HTR-8/SVneo (cell line): ENCODE data around the gene FBXO44.

Source experiments
- DNase-seq: peaks from one replicate; pipeline ENCODE4 v3.0.0; 2011; ENCODE audit warnings: low spot score, mixed read lengths; ENCODE audit not compliant: insufficient read length
- FAIRE-seq: peaks from 2 replicates; lab custom pipeline; 2011; peaks lifted over from hg19 to GRCh38; lab: Jason Lieb, UNC

Gene FBXO44

DNA sequence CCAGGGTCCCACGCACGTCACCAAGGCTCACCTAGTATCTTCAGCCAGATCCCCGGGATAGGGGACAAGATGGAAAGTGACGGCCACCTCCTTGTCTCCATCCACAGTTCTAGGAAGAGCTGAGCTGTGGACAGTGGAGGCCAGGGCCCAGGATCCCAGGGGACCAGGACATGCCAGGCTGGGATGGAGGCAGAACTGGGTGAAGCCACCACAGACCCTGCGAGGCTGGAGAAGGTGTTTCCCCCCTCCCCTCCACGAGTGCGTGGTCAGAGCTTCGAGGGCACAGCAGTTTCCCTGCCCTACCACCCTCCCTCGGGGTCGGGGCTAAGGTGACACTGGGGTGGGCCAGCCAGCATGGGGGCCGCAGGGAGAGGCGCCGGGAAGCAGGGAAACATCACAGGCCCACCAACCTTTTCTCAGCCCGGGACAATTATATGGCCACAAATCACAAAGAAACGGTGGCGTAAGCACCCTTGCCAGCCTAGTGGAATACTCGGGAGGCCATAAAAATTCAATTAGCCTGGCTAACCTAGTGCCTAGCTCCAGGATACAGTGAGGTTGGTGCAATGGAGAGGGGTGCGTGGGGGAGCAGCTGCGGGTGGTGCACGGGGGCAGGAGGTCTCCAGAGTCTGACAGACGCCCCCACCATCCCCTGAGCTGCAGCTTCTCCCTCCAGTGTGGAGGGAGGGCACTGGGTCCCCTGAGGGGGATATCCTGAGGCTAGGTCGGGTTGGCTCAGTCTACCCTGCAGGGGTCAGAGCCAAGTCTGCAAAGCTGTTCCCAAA lies 50.2 kb downstream of the FBXO44 start:
- no peak for FAIRE-seq

DNA sequence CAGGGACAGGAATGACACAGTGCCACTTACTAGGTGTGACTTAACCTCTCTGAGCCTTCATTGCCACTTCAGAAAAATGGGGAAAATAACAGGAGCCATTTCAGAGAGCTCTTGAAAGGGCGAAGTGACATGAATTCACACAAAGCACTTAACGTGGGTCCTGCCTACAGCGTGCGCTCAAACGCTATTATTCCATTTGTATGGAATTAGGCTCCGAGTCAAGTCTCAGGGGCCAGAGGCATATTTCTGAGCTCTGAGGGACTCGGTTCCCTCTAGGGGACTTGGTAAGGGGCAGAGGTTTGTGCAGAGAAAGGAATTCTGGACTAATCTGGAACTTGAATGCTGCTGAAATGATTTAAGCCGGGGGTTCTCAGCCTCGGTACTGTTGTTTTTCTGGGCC lies 50.9 kb downstream of the FBXO44 start:
- no peak for FAIRE-seq
- no peak for DNase-seq

More for the DNA sequence above, 50.2 kb downstream of the FBXO44 start:
- no peak for DNase-seq

DNA sequence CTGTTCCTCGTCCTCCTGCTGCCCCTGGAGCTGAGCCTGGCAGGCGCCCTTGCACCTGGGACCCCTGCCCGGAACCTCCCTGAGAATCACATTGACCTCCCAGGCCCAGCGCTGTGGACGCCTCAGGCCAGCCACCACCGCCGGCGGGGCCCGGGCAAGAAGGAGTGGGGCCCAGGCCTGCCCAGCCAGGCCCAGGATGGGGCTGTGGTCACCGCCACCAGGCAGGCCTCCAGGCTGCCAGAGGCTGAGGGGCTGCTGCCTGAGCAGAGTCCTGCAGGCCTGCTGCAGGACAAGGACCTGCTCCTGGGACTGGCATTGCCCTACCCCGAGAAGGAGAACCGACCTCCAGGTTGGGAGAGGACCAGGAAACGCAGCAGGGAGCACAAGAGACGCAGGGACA lies 51.6 kb downstream of the FBXO44 start:
- FAIRE-seq (no peak), DNase-seq (no peak)

DNA sequence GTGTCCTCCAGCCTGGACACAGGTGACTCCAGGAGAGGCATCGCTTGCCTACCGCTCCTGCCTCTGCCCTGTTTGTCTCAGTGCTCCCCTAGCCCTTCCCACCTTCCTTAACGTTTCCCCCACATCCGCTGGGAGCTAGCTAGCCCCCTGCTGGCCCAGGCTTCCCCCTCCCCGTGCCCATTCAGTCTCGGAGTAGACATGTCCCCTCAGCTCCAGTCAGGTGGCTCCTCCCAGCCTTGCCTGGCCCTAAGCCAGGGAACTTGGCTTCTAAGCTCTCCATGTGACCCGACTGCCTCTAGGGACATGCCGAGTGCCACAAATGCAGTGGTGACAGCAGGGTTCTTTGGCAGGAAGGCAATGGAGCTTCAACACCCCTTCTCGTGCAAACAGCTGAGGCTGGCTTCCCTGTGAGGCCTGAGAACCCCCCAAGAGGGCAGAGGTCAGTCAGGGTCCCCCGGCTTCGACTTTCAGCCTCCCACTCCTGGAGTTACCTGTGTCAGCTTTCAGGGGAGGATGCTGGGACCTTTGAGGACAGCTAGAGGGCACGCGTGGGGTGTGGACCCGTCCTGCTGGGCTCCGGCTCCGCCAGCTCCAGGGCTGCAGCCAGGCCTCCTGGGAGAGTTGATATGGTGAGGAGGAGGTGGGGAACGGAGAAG lies 53.1 kb downstream of the FBXO44 start:
- no peak for FAIRE-seq
- DNase-seq, result no peak

DNA sequence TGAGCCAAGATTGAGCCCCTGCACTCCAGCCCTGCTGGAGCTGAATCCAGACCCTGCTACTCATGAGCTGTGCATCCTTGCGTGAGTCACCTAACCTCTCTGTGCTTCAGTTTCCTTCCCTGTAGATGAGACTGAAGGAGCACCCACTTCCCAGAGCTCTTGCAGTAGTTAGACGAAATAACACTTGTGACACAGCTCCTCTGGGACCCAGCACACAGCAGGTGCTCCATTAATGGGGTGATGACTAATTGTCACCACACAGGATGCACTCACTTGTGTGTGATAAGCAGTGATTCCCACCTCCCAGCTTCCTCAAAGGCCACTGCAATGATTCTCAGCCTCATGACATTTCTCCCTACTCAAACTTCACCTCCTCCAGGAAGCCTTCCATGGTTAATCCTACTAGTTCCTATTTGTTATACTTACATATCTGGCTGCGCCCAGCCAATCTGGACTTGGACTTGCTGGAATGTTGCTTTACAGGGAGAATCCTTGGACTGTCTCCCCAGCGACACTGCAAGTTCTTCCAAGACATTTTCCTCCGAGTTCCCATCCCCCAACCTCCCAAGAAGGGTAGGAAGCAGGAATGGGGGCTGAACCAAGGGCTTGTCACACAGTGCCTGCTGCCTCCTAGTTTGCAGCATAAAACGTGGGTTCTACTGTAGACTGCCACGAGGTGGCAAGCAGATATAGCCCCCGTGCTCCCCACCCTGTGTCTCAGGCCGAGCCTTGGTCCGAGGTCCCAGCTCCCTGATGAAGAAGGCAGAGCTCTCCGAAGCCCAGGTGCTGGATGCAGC lies 54.1 kb downstream of the FBXO44 start:
- FAIRE-seq, result no peak
- DNase-seq, result no peak

DNA sequence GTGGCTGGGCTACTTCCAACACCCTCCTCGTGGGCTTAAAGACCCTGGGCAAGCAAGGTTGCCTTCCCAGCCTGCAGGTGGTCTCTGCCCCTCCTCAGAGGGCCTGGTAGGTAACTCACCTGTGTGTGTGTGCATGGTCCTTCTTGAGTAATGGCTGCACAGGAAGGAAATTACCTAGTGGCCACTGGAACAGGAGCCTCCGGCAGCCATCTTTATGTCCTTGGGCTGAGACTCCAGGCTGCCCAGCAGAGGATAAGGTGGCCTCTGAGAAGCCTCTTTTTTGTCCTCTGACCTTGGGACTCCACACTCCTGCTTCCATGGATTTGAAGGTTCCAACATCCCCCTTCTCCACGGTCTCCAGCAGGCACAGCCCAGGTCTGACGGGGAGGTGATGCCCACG lies 56.8 kb downstream of the FBXO44 start:
- no peak for FAIRE-seq
- no peak for DNase-seq

DNA sequence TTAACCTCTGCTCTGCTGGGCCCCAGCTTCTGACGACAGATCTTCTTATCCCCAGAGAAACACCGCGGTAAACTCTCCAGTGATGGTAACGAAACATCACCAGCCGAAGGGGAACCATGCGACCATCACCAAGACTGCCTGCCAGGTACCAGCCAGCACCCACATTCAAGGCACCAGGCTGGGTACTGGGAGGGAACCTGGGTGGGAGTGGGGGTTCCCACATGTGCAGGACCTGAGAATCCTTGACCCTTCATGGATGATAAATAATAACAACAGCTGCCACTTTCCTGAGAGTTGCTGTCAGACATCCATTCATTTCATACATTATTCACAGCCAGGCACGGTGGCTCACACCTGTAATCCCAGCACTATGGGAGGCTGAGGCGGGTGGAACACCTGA lies 57.6 kb downstream of the FBXO44 start:
- DNase-seq (no peak), FAIRE-seq (no peak)
